Glutamatergic neuron (in vitro differentiated cells): ENCODE results near the gene FGD4. TPM values are rescaled to one million over a fixed set of nuclear protein-coding genes. Genes with fewer than 3 reads are reported as not detected.

Experiments used
- DNase-seq: peaks from one replicate; pipeline ENCODE4 v3.0.0; 2022
- H3K27ac Mint-ChIP-seq: one replicate; pipeline ENCODE4 v1.8.0; 2020; ENCODE audit warnings: mild to moderate bottlenecking, mixed read lengths, inconsistent platforms; ENCODE audit not compliant: unreplicated experiment
- H3K27me3 Mint-ChIP-seq: one replicate; pipeline ENCODE4 v1.8.0; 2020; ENCODE audit warnings: mild to moderate bottlenecking, moderate library complexity, mixed read lengths, inconsistent platforms; ENCODE audit not compliant: unreplicated experiment
- H3K36me3 Mint-ChIP-seq: one replicate; pipeline ENCODE4 v1.8.0; 2020; ENCODE audit warnings: mild to moderate bottlenecking, mixed read lengths, inconsistent platforms; ENCODE audit not compliant: unreplicated experiment
- H3K4me1 Mint-ChIP-seq: one replicate; pipeline ENCODE4 v1.8.0; 2020; ENCODE audit warnings: mild to moderate bottlenecking, low read depth, mixed read lengths, inconsistent platforms; ENCODE audit not compliant: unreplicated experiment
- H3K4me3 Mint-ChIP-seq: one replicate; pipeline ENCODE4 v1.8.0; 2020; ENCODE audit warnings: mild to moderate bottlenecking, mixed read lengths, inconsistent platforms; ENCODE audit not compliant: unreplicated experiment
- H3K9me3 Mint-ChIP-seq: one replicate; pipeline ENCODE4 v1.8.0; 2020; ENCODE audit warnings: mild to moderate bottlenecking, moderate library complexity, mixed read lengths, inconsistent platforms; ENCODE audit not compliant: unreplicated experiment
- CTCF ChIP-seq: fragments of 200-600 bp; sonication (generic); IDR thresholded peaks from one replicate; pipeline ENCODE4 v1.5.0; 2021; ENCODE audit not compliant: partially characterized antibody, unreplicated experiment
- total RNA-seq: library from RNA; stranded (reverse); fragmentation: NEBNext Ultra II Directional; extraction: Animal tissue kit (Norgen Biotek cat#: 25700); gene quantifications from one replicate; pipeline ENCODE4 v1.2.1, GENCODE V29; 2021; ENCODE audit not compliant: unreplicated experiment

The FGD4 gene
- total RNA-seq, 1 donor from 2014 or later, result 105 TPM

DNA sequence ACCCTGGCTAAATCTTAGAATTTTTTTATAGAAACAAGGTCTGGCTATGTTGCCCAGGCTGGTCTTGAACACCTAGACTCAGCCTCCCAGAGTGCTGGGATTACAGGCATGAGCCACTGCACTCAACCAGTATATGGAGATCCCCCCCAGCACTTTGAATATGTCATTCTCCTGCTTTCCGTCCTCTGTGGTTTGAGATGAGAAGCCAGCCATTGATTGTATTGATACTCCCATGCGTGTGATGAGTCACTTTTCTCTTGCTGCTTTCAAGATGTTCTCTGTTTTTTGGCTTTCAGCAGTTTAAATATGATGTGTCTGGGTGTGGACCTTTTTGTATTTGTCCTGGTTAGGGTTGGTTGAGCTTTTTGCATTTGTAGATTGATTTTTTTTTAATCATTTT, 204.5 kb downstream of the FGD4 start:
- Mint-ChIP-seq H3K9me3 (no peaks in the 10 kb centered on the region), H3K36me3 (peaks cover 2% of the 10 kb centered on the region), H3K4me1 (peaks cover 7% of the 10 kb centered on the region), H3K27me3 (no peaks in the 10 kb centered on the region), H3K4me3 (no peak overlapping the region), H3K27ac (peak overlapping the region; percentile 35)
- DNase-seq, result no peak
- no peak for TF ChIP-seq CTCF

- Mint-ChIP-seq H3K27me3 (peaks cover 1% of the 10 kb centered on the region), H3K4me1 (peaks cover 7% of the 10 kb centered on the region), H3K4me3 (no peak overlapping the region), H3K27ac (peak overlapping the region; percentile 35), H3K9me3 (no peaks in the 10 kb centered on the region), H3K36me3 (peaks cover 6% of the 10 kb centered on the region)
- TF ChIP-seq CTCF, result no peak
- no peak for DNase-seq
Measured at GRCh38 chr12:32604565-32604964, 205.2 kb downstream of the FGD4 start.

DNA sequence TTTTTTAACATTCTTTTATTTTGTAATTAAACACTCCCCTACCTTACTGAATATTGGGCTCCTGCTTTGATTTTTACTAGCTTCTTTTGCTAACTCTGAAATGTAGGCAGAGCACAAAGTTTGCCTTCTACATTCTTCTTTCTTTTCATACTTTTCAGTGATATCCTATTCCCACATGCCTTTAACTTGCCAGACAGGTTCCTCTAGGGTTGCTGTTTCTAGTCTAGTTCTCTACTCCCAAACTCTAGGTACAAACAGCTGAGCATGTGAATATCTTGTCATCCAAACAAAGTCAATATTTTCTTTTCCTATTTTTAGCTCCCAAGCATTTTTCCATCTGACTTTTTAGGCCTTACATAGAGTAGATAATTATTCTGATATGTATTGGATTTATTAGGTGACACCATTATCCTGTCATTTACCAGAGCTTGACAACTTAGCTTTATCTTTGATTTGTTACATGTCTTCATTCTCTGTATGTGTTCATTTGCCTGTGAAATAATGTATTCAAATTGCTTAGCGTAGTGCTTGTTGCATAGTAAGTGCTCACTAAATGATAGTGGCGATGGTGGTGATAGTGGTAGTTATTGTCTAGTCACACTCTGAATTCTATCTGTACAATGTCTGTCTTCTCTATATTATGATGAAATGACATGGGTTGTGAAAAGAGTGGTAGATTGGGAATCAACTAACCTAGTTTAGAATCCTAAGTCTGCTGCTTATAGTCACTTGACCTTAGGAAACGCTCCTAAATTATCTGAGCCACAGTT, 206.2 kb downstream of the FGD4 start:
- Mint-ChIP-seq H3K4me3 (no peak overlapping the region), H3K9me3 (no peaks in the 10 kb centered on the region), H3K27ac (no peak overlapping the region), H3K27me3 (peaks cover 1% of the 10 kb centered on the region), H3K36me3 (peaks cover 7% of the 10 kb centered on the region), H3K4me1 (peaks cover 7% of the 10 kb centered on the region)
- DNase-seq, result no peak
- TF ChIP-seq CTCF, result no peak

GRCh38 chr12:32606443-32606842, 207.1 kb downstream of the FGD4 start:
- no peak for TF ChIP-seq CTCF
- no peaks in the 10 kb centered on the region for H3K9me3 Mint-ChIP-seq
- peaks cover 7% of the 10 kb centered on the region for H3K4me1 Mint-ChIP-seq
- H3K36me3 Mint-ChIP-seq, result peaks cover 7% of the 10 kb centered on the region
- no peak overlapping the region for H3K4me3 Mint-ChIP-seq
- no peak for DNase-seq
- no peak overlapping the region for H3K27ac Mint-ChIP-seq
- peaks cover 1% of the 10 kb centered on the region for H3K27me3 Mint-ChIP-seq

DNA sequence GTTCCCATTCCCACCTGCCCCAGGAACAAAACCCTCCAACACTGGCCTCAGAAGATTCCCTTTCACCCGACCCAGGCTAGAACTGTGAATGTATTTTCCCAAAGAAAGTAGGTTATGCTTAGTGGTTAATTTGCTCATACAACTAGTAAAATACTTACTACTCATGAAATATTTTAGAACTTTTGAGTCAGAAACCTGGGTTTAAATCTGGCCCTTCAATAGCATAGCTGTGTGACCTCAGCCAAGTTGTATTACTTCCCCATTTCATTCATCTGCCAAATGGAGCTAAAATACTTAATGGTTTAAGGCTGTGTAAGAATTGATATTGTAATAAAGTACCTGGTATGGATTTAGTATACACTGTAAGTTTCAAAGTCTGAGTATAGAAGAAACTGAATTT, 210.6 kb downstream of the FGD4 start:
- Mint-ChIP-seq H3K27ac (no peak overlapping the region), H3K9me3 (peaks cover 2% of the 10 kb centered on the region), H3K4me3 (no peak overlapping the region), H3K36me3 (peaks cover 7% of the 10 kb centered on the region), H3K4me1 (peaks cover 6% of the 10 kb centered on the region), H3K27me3 (peaks cover 1% of the 10 kb centered on the region)
- no peak for TF ChIP-seq CTCF
- no peak for DNase-seq
